Common myeloid progenitor, CD34-positive (primary cell): ENCODE data around the gene GIMAP7.

ENCODE experiments used
- CTCF ChIA-PET: fragments of 350-600 bp; sonication (Branson Sonifier 250); formaldehyde crosslinking; loops from one replicate; lab custom pipeline; 2021; ENCODE audit warnings: antibody characterized with exemption; lab: Charles Lee
- POLR2A ChIA-PET: fragments of 350-600 bp; sonication (Branson Sonifier 250); formaldehyde crosslinking; loops from one replicate; lab custom pipeline; 2021; ENCODE audit warnings: antibody characterized with exemption; lab: Charles Lee
- DNase-seq, 3 donors: peaks; one replicate each; pipeline versions ENCODE4 v3.0.0 to v3.0.0-alpha.2; 2013
- H3K27ac ChIP-seq, 2 experiments: 1 replicate in 1 of 2; 2 replicates in 1 of 2; pipeline ENCODE4 v1.7.0; 2013; ENCODE audit warnings: inconsistent platforms in 2 of 2, low read length in 2 of 2, mild to moderate bottlenecking in 2 of 2, low read depth in 1 of 2, moderate library complexity in 1 of 2; ENCODE audit not compliant: severe bottlenecking in 2 of 2, insufficient read depth in 1 of 2, poor library complexity in 1 of 2
- H3K27me3 ChIP-seq, 5 experiments: replicated peaks in 2 of 5; 1 replicate in 3 of 5; 2 replicates in 2 of 5; pipeline versions ENCODE4 v1.6.1 to v1.7.0; 2013; ENCODE audit warnings: low read length in 4 of 5, mild to moderate bottlenecking in 2 of 5, moderate library complexity in 2 of 5, inconsistent platforms in 1 of 5; ENCODE audit not compliant: insufficient read depth in 5 of 5, control insufficient read depth in 4 of 5
- H3K36me3 ChIP-seq, 4 experiments: 1 replicate in 2 of 4; 2 replicates in 2 of 4; pipeline versions ENCODE4 v1.6.1 to v1.7.0; 2013; ENCODE audit warnings: low read length in 3 of 4, control low read depth in 1 of 4, mild to moderate bottlenecking in 1 of 4; ENCODE audit not compliant: control insufficient read depth in 4 of 4, insufficient read depth in 4 of 4
- H3K4me1 ChIP-seq, 4 experiments: 1 replicate in 3 of 4; 2 replicates in 1 of 4; pipeline versions ENCODE4 v1.6.1 to v1.7.1; 2013; ENCODE audit warnings: low read length in 3 of 4, mild to moderate bottlenecking in 3 of 4, control low read depth in 1 of 4, inconsistent platforms in 1 of 4, moderate library complexity in 1 of 4; ENCODE audit not compliant: control insufficient read depth in 4 of 4, insufficient read depth in 4 of 4; ENCODE audit errors: control extremely low read depth in 1 of 4
- H3K4me3 ChIP-seq, 7 experiments: 1 replicate in 4 of 7; 2 replicates in 3 of 7; pipeline versions ENCODE4 v1.5.1 to v1.7.0; 2013; ENCODE audit warnings: mild to moderate bottlenecking in 7 of 7, low read length in 6 of 7, moderate library complexity in 6 of 7, inconsistent platforms in 2 of 7, low read depth in 2 of 7, control low read depth in 1 of 7; ENCODE audit not compliant: insufficient read depth in 4 of 7, control insufficient read depth in 1 of 7; ENCODE audit errors: extremely low read depth in 1 of 7
- H3K9me3 ChIP-seq, 5 experiments: 1 replicate in 4 of 5; 2 replicates in 1 of 5; pipeline versions ENCODE4 v1.6.1 to v1.7.1; 2013; ENCODE audit warnings: low read length in 4 of 5, mild to moderate bottlenecking in 2 of 5, inconsistent platforms in 1 of 5, low read depth in 1 of 5, moderate library complexity in 1 of 5; ENCODE audit not compliant: control insufficient read depth in 4 of 5, insufficient read depth in 2 of 5; ENCODE audit errors: control extremely low read depth in 1 of 5
- WGBS: methylation state at CpG from one replicate; pipeline ENCODE4 v1.1.5; 2013; ENCODE audit not compliant: insufficient coverage; 5-methylcytosine and 5-hydroxymethylcytosine counted together

GIMAP7 gene

GRCh38 chr7:150507947-150508602 lies 6.6 kb upstream of the GIMAP7 start:
- no peaks in the 10 kb centered on the region for H3K27me3 ChIP-seq
- H3K27ac ChIP-seq, result no peak overlapping the region
- CTCF ChIA-PET, result interaction anchor here (1.1 to 1.5 kb wide), 2 partner anchors 22 to 56 kb away, joined by 3 to 4 read pairs; no protein-coding TSS in a partner anchor
- H3K4me1 ChIP-seq, result peaks cover 8 to 27% (median 20%) of the 10 kb centered on the region in 4 experiments
- POLR2A ChIA-PET, result no interaction called here
- peaks cover 0 to 3% (median 0%) of the 10 kb centered on the region in 5 experiments for H3K9me3 ChIP-seq
- H3K36me3 ChIP-seq, result no peaks in the 10 kb centered on the region
- WGBS, result 100% methylated on average over 1 of the region's 4 CpGs
- DNase-seq, result no peak
- no peak overlapping the region for H3K4me3 ChIP-seq

- H3K9me3 ChIP-seq, result peaks cover 0 to 3% (median 0%) of the 10 kb centered on the region in 5 experiments
- DNase-seq, result no peak
- no peak overlapping the region for H3K27ac ChIP-seq
- 100% methylated on average over 2 of the region's 2 CpGs for WGBS
- ChIA-PET CTCF (interaction anchor here (1.2 to 1.6 kb wide), 2 partner anchors 9 to 23 kb away, joined by 3 to 4 read pairs; no protein-coding TSS in a partner anchor), POLR2A (no interaction called here)
- no peaks in the 10 kb centered on the region for H3K36me3 ChIP-seq
- no peak overlapping the region for H3K4me3 ChIP-seq
- no peaks in the 10 kb centered on the region for H3K27me3 ChIP-seq
- peaks cover 6 to 17% (median 11%) of the 10 kb centered on the region in 4 experiments for H3K4me1 ChIP-seq
Measured at GRCh38 chr7:150511048-150511447, 3.6 kb upstream of the GIMAP7 start.

GRCh38 chr7:150513758-150514157 lies 914 bp upstream of the GIMAP7 start:
- peak overlapping the region in 1 of 2 experiments; percentile 86 for H3K27ac ChIP-seq
- H3K9me3 ChIP-seq, result peaks cover 0 to 3% (median 2%) of the 10 kb centered on the region in 5 experiments
- H3K4me3 ChIP-seq, result peak overlapping the region in 4 of 7 experiments; percentile 15 to 92 (median 82)
- no peak for DNase-seq
- ChIA-PET POLR2A (no interaction called here), CTCF (no interaction called here)
- H3K36me3 ChIP-seq, result peaks cover 0 to under 1% (median 0%) of the 10 kb centered on the region in 4 experiments
- no peaks in the 10 kb centered on the region for H3K27me3 ChIP-seq
- peaks cover 6 to 21% (median 17%) of the 10 kb centered on the region in 4 experiments for H3K4me1 ChIP-seq
- WGBS, result 98% methylated on average over 17 of the region's 17 CpGs

GRCh38 chr7:150515248-150516147 lies 826 bp downstream of the GIMAP7 start:
- no peaks in the 10 kb centered on the region for H3K27me3 ChIP-seq
- DNase-seq, result no peak
- peaks cover 6 to 21% (median 16%) of the 10 kb centered on the region in 4 experiments for H3K4me1 ChIP-seq
- ChIA-PET CTCF (interaction anchor here (1.0 to 2.0 kb wide), 3 partner anchors 12 to 66 kb away, joined by 3 to 5 read pairs (median 3); no protein-coding TSS in a partner anchor), POLR2A (interaction anchor here (0.6 to 1.1 kb wide), 3 partner anchors 42 to 261 kb away, joined by 3 to 4 read pairs (median 3); no protein-coding TSS in a partner anchor)
- H3K27ac ChIP-seq, result peak overlapping the region; percentile 64 to 86
- H3K4me3 ChIP-seq, result peak overlapping the region; percentile 50 to 92 (median 80)
- peaks cover 5 to 16% (median 9%) of the 10 kb centered on the region in 4 experiments for H3K36me3 ChIP-seq
- 2% methylated on average over 11 of the region's 11 CpGs for WGBS
- peaks cover 0 to 17% (median 7%) of the 10 kb centered on the region in 5 experiments for H3K9me3 ChIP-seq

- DNase-seq, result no peak
- ChIA-PET POLR2A (no interaction called here), CTCF (no interaction called here)
- peak overlapping the region; percentile 11 to 86 for H3K27ac ChIP-seq
- no CpG with 5 or more reads among the region's 1 CpG for WGBS
- H3K27me3 ChIP-seq, result no peaks in the 10 kb centered on the region
- H3K36me3 ChIP-seq, result peaks cover 12 to 31% (median 17%) of the 10 kb centered on the region in 4 experiments
- H3K4me3 ChIP-seq, result peak overlapping the region in 6 of 7 experiments; percentile 69 to 92 (median 82)
- H3K4me1 ChIP-seq, result peaks cover 6 to 21% (median 16%) of the 10 kb centered on the region in 4 experiments
- peaks cover 0 to 27% (median 6%) of the 10 kb centered on the region in 5 experiments for H3K9me3 ChIP-seq
Measured at GRCh38 chr7:150516956-150517745, 2.5 kb downstream of the GIMAP7 start.

- ChIA-PET POLR2A (no interaction called here), CTCF (interaction anchor here (0.6 kb wide), 1 partner anchor 76 kb away, joined by 3 read pairs; no protein-coding TSS in a partner anchor)
- Histone ChIP-seq H3K4me3 (no peak overlapping the region), H3K4me1 (peaks cover 0 to 16% (median 10%) of the 10 kb centered on the region in 4 experiments), H3K9me3 (peaks cover 0 to 27% (median 6%) of the 10 kb centered on the region in 5 experiments), H3K27me3 (no peaks in the 10 kb centered on the region), H3K36me3 (peaks cover 12 to 31% (median 17%) of the 10 kb centered on the region in 4 experiments), H3K27ac (no peak overlapping the region)
- no CpG with 5 or more reads among the region's 2 CpGs for WGBS
- DNase-seq, result no peak
Measured at GRCh38 chr7:150519310-150519709, 4.6 kb downstream of the GIMAP7 start.
